Naive thymus-derived CD4-positive, alpha-beta T cell (primary cell): Measurements from ENCODE around the gene BRCC3. TPM values are rescaled to one million over a fixed set of nuclear protein-coding genes. Genes with fewer than 3 reads are reported as not detected.
"Not testable (repeated sequence)": the region's sequence is repeated elsewhere in the genome, so short reads cannot be mapped to it uniquely, and the experiment has no call there.

Source experiments
- ATAC-seq: fragments of 150-1000 bp; cut with Tn5 transposase; 2 replicates; pipeline ENCODE4 v1.10.0; 2021; ENCODE audit warnings: mild to moderate bottlenecking, moderate library complexity
- CTCF ChIA-PET: fragments of 350-600 bp; sonication (Branson Sonifier 250); formaldehyde crosslinking; loops from one replicate; lab custom pipeline; 2021; ENCODE audit warnings: antibody characterized with exemption; lab: Charles Lee
- POLR2A ChIA-PET: fragments of 350-600 bp; sonication (Branson Sonifier 250); formaldehyde crosslinking; loops from one replicate; lab custom pipeline; 2021; ENCODE audit warnings: antibody characterized with exemption, inconsistent platforms; lab: Charles Lee
- DNase-seq, 9 donors: peaks; one replicate each; pipeline versions ENCODE4 v3.0.0 to v3.0.0-alpha.2; 2020 to 2022; ENCODE audit warnings: mixed read lengths in 1 of 9
- H3K27ac ChIP-seq: one replicate; pipeline ENCODE4 v1.7.0; 2013; ENCODE audit warnings: mild to moderate bottlenecking, low read depth, low read length, moderate library complexity
- H3K27me3 ChIP-seq, 2 donors: one replicate each; pipeline ENCODE4 v1.7.0; 2013; ENCODE audit warnings: low read length in 2 of 2, mild to moderate bottlenecking in 2 of 2, moderate library complexity in 2 of 2; ENCODE audit not compliant: control insufficient read depth in 2 of 2, insufficient read depth in 2 of 2
- H3K36me3 ChIP-seq, 3 experiments: 1 replicate in 2 of 3; 2 replicates in 1 of 3; pipeline ENCODE4 v1.7.0; 2013; ENCODE audit warnings: low read length in 3 of 3, mild to moderate bottlenecking in 3 of 3, moderate library complexity in 1 of 3; ENCODE audit not compliant: insufficient read depth in 3 of 3, control insufficient read depth in 2 of 3
- H3K4me1 ChIP-seq, 2 donors: one replicate each; pipeline ENCODE4 v1.7.0; 2013; ENCODE audit warnings: low read length in 2 of 2, mild to moderate bottlenecking in 2 of 2, moderate library complexity in 1 of 2; ENCODE audit not compliant: control insufficient read depth in 2 of 2, insufficient read depth in 2 of 2
- H3K4me3 ChIP-seq: 2 replicates; pipeline ENCODE4 v1.7.0; 2013; ENCODE audit warnings: mild to moderate bottlenecking, low read length
- H3K9me3 ChIP-seq, 3 experiments: 1 replicate in 2 of 3; 2 replicates in 1 of 3; pipeline ENCODE4 v1.7.0; 2013; ENCODE audit warnings: low read length in 3 of 3; ENCODE audit not compliant: control insufficient read depth in 2 of 3
- H3K27ac Mint-ChIP-seq, 9 donors: one replicate each; pipeline ENCODE4 v1.8.0; 2020 to 2022; ENCODE audit warnings: mixed read lengths in 9 of 9, mild to moderate bottlenecking in 8 of 9, moderate library complexity in 5 of 9, inconsistent platforms in 2 of 9
- H3K27me3 Mint-ChIP-seq, 5 donors: one replicate each; pipeline ENCODE4 v1.8.0; 2021 to 2022; ENCODE audit warnings: mixed read lengths in 5 of 5, mild to moderate bottlenecking in 1 of 5
- H3K36me3 Mint-ChIP-seq, 5 donors: one replicate each; pipeline ENCODE4 v1.8.0; 2020 to 2022; ENCODE audit warnings: mixed read lengths in 5 of 5, mild to moderate bottlenecking in 3 of 5, inconsistent platforms in 1 of 5
- H3K4me1 Mint-ChIP-seq, 7 donors: one replicate each; pipeline ENCODE4 v1.8.0; 2020 to 2022; ENCODE audit warnings: mixed read lengths in 7 of 7, mild to moderate bottlenecking in 3 of 7, inconsistent platforms in 1 of 7
- H3K4me3 Mint-ChIP-seq, 10 donors: one replicate each; pipeline ENCODE4 v1.8.0; 2020 to 2022; ENCODE audit warnings: mild to moderate bottlenecking in 10 of 10, mixed read lengths in 10 of 10, moderate library complexity in 6 of 10, inconsistent platforms in 2 of 10
- H3K9me3 Mint-ChIP-seq, 11 donors: one replicate each; pipeline ENCODE4 v1.8.0; 2020 to 2022; ENCODE audit warnings: mixed read lengths in 11 of 11, mild to moderate bottlenecking in 4 of 11, inconsistent platforms in 1 of 11, moderate library complexity in 1 of 11
- intact Hi-C, 2 donors: fragments of 100-400 bp; cut with micrococcal nuclease; formaldehyde crosslinking; loops; one replicate each; pipeline ENCODE4 v1.15.1; 2023
- polyA plus RNA-seq, 2 donors: library from polyadenylated mRNA; unstranded; fragments of 300-500 nt; fragmentation: Illumina TruSeq; gene quantifications; one replicate each; pipeline ENCODE4 v1.2.3, GENCODE V29; 2021
- total RNA-seq, 6 experiments: library from RNA in 5 of 6; stranded (reverse) in 5 of 6; gene quantifications; 1 replicate in 5 of 6; 2 replicates in 1 of 6; pipeline ENCODE4 v1.2.3 and lab custom pipeline; 2021 to 2026

Gene BRCC3
- total and polyA plus RNA-seq, 7 experiments from 2014 or later = 11.5 to 27.8 (median 16.4) TPM

DNA sequence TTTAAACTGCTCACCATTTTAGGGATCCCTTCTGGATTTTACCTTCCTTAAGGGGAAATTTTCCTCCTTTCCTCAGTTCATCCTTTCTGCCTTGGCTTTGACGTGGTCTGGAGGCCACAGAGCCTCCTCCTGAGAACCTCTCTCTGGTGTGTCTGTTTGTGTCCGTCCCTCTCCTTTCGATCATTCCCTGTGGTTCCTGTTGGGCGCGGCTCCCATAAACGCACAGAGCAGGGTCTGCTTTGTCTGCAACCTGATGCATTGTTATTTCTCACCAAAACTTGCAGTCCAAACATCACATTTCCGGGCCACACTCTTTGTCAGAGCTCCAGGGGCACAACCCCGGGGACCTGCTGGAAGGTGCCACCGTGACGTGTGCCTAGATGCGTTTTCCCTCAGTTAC lies 76.9 kb downstream of the BRCC3 start:
- H3K27me3 ChIP-seq, H3K9me3 ChIP-seq, H3K27ac Mint-ChIP-seq, H3K9me3 Mint-ChIP-seq, H3K36me3 ChIP-seq, H3K36me3 Mint-ChIP-seq, ATAC-seq, H3K4me3 ChIP-seq, DNase-seq, H3K27ac ChIP-seq, H3K4me3 Mint-ChIP-seq, POLR2A ChIA-PET, H3K4me1 Mint-ChIP-seq, H3K4me1 ChIP-seq: not testable (repeated sequence)
- H3K27me3 Mint-ChIP-seq = peaks cover 0 to 11% (median 0%) of the 10 kb centered on the region in 5 donors
- intact Hi-C loops = loop anchor here (5.0 to 10.0 kb wide), 3 partner anchors 51 to 233 kb away; partner anchors contain the start of gene VBP1 (in 1 of the 2)
- CTCF ChIA-PET = interaction anchor here (0.6 kb wide), 1 partner anchor 231 kb away, joined by 4 read pairs; no protein-coding TSS in a partner anchor

DNA sequence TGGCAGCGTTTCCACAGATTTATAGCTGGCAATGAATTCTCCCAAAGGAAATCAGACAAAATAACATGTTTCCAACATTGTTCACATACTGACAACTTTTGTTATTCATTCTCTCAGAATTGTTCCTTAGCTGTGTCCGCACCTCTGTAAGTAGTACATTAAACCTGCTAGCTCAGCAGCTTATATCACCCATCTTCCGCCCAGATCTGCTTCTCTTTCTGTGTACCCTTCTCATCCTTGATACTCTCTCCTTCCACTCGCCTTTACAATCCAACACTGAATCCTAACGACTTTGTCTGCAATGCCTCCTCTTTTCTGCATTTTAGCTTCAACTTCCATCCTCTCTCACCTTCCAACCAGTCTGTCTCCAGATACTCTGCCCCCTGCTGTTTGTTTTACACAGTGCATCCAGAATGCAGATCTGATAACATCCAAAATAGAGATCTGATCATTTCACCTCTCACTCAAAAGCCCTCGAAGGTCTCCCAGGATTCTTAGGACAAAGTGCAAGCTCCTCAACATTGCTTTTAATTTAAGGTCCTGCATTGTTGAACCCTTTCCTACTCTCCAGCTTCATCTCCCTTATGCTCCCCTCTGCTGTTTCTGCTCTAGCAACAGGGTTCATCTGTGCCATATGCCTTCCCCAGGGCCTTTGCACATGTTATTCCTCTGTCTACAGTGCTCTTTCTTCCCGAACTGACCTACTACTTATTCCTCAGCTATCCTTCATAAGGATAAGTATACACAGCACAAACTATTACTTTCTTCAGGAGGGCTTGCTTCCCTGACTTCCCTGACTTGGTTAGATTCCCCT lies 77.6 kb downstream of the BRCC3 start:
- Mint-ChIP-seq H3K4me1 (peaks cover 0 to 9% (median 4%) of the 10 kb centered on the region in 7 donors), H3K9me3 (peaks cover 0 to 15% (median under 1%) of the 10 kb centered on the region in 11 donors), H3K27ac (peak overlapping the region in 3 of 9 donors; percentile 38 to 73 (median 40)), H3K27me3 (peaks cover 0 to 11% (median 0%) of the 10 kb centered on the region in 5 donors), H3K4me3 (no peak overlapping the region), H3K36me3 (peaks cover 0 to 4% (median 0%) of the 10 kb centered on the region in 5 donors)
- POLR2A ChIA-PET = no interaction called here
- intact Hi-C loops = loop anchor here (1.0 to 10.0 kb wide), 5 partner anchors 52 to 234 kb away; partner anchors contain the start of gene VBP1 (in 1 of the 2)
- Histone ChIP-seq H3K36me3 (no peaks in the 10 kb centered on the region), H3K27me3 (no peaks in the 10 kb centered on the region), H3K9me3 (no peaks in the 10 kb centered on the region), H3K27ac (no peak overlapping the region), H3K4me1 (no peaks in the 10 kb centered on the region), H3K4me3 (no peak overlapping the region)
- CTCF ChIA-PET = interaction anchor here (0.6 to 1.2 kb wide), 2 partner anchors 16 to 232 kb away, joined by 3 to 4 read pairs; no protein-coding TSS in a partner anchor
- ATAC-seq (peak; percentile 37), DNase-seq (peak in 8 of 9 donors; percentile 3 to 38 (median 25))

DNA sequence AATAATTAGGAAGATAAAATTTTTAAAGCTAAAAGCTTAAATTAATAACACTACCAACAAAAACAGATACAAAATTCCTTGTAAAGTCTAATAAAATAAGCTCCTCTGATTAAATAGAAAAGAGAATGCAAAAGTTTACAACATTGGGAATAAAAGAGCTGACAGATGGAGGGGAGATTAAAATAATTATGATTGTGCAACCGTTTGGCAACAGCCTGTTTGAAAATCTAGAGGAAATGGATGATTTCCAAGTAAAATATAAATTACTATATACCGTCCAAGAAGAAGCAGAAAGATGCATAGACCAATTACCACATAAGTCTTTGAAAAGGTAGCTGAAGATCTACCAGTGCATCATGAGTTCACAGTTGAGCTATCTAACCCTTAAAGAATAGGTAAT lies 98.6 kb downstream of the BRCC3 start:
- Histone ChIP-seq H3K27ac (no peak overlapping the region), H3K36me3 (no peaks in the 10 kb centered on the region), H3K4me3 (no peak overlapping the region), H3K4me1 (no peaks in the 10 kb centered on the region), H3K9me3 (no peaks in the 10 kb centered on the region), H3K27me3 (no peaks in the 10 kb centered on the region)
- Mint-ChIP-seq H3K4me3 (no peak overlapping the region), H3K4me1 (no peaks in the 10 kb centered on the region), H3K9me3 (peaks cover 0 to 4% (median 0%) of the 10 kb centered on the region in 11 donors), H3K27me3 (peaks cover 0 to 4% (median 0%) of the 10 kb centered on the region in 5 donors), H3K27ac (no peak overlapping the region), H3K36me3 (peaks cover 0 to 4% (median 0%) of the 10 kb centered on the region in 5 donors)
- ChIA-PET CTCF (no interaction called here), POLR2A (interaction anchor here (1.1 kb wide), 1 partner anchor 46 kb away, joined by 4 read pairs; the partner anchor contains the start of gene VBP1)
- no peak for DNase-seq
- intact Hi-C loops = loop anchor here in 1 of 2 donors (10.0 kb wide), 1 partner anchor 65 kb away; no protein-coding TSS in a partner anchor
- no peak for ATAC-seq

Other genes with a start within 250 kb of the BRCC3 start
- gene SMIM9, start 236.8 kb upstream of the BRCC3 start, total RNA-seq = not detected
- gene SMIM9, start 236.8 kb upstream of the BRCC3 start, polyA plus RNA-seq = not detected
- 10 to 100 TPM; 16.8 to 49.9 (median 29.1) TPM for gene F8A1, start 185.2 kb upstream of the BRCC3 start, total RNA-seq
- gene F8A1, start 185.2 kb upstream of the BRCC3 start, polyA plus RNA-seq = 10 to 100 TPM; 21.3 to 77.7 TPM
- 1 to 10 TPM in 3 of 5 experiments, under 1 TPM in 2; 0.61 to 5.7 (median 1.1) TPM for gene F8, start 48.8 kb upstream of the BRCC3 start, total RNA-seq
- 1 to 10 TPM; 1.3 to 1.7 TPM for gene F8, start 48.8 kb upstream of the BRCC3 start, polyA plus RNA-seq
- 10 to 100 TPM; 42.0 to 58.7 (median 50.1) TPM for gene FUNDC2, start 44.7 kb upstream of the BRCC3 start, total RNA-seq
- gene FUNDC2, start 44.7 kb upstream of the BRCC3 start, polyA plus RNA-seq = 100 to 1,000 TPM; 160 to 184 TPM
- gene CMC4, start 372 bp upstream of the BRCC3 start, total RNA-seq = 1 to 10 TPM; 3.1 to 6.0 (median 5.1) TPM
- 10 to 100 TPM; 22.1 to 22.9 TPM for gene CMC4, start 372 bp upstream of the BRCC3 start, polyA plus RNA-seq
- 10 to 100 TPM; 10.3 to 21.5 (median 17.1) TPM for gene MTCP1, start 372 bp upstream of the BRCC3 start, total RNA-seq
- gene MTCP1, start 372 bp upstream of the BRCC3 start, polyA plus RNA-seq = 10 to 100 TPM; 33.7 to 35.2 TPM
- 10 to 100 TPM; 17.3 to 57.4 (median 26.4) TPM for gene VBP1, start 145.0 kb downstream of the BRCC3 start, total RNA-seq
- gene VBP1, start 145.0 kb downstream of the BRCC3 start, polyA plus RNA-seq = 100 to 1,000 TPM in 1 of 2 donors, 10 to 100 TPM in 1; 59.9 to 104 TPM
- 10 to 100 TPM in 3 of 5 experiments, 1 to 10 TPM in 2; 3.9 to 13.3 (median 10.3) TPM for gene RAB39B, start 193.0 kb downstream of the BRCC3 start, total RNA-seq
- 1 to 10 TPM; 4.5 to 8.3 TPM for gene RAB39B, start 193.0 kb downstream of the BRCC3 start, polyA plus RNA-seq